Peyer's patch (tissue), 4 donors: ENCODE measurements around the gene MED6.

Experiments
- POLR2A ChIP-seq, 2 donors: fragments of 450-650 bp; IDR thresholded peaks; one replicate each; pipeline ENCODE4 v1.5.1; 2017; ENCODE audit warnings: antibody characterized with exemption in 2 of 2, mild to moderate bottlenecking in 2 of 2, moderate library complexity in 2 of 2
- TF ChIP-seq, protein P1 (sequence below), 6 experiments: fragments of 450-650 bp in 4 of 6; fragments of 200-600 bp in 2 of 6; sonication (generic) in 1 of 6; IDR thresholded peaks; one replicate each; pipeline ENCODE4 v1.5.1; 2017 to 2019; ENCODE audit warnings: antibody characterized with exemption in 6 of 6, mild to moderate bottlenecking in 3 of 6, moderate library complexity in 1 of 6

DNA sequence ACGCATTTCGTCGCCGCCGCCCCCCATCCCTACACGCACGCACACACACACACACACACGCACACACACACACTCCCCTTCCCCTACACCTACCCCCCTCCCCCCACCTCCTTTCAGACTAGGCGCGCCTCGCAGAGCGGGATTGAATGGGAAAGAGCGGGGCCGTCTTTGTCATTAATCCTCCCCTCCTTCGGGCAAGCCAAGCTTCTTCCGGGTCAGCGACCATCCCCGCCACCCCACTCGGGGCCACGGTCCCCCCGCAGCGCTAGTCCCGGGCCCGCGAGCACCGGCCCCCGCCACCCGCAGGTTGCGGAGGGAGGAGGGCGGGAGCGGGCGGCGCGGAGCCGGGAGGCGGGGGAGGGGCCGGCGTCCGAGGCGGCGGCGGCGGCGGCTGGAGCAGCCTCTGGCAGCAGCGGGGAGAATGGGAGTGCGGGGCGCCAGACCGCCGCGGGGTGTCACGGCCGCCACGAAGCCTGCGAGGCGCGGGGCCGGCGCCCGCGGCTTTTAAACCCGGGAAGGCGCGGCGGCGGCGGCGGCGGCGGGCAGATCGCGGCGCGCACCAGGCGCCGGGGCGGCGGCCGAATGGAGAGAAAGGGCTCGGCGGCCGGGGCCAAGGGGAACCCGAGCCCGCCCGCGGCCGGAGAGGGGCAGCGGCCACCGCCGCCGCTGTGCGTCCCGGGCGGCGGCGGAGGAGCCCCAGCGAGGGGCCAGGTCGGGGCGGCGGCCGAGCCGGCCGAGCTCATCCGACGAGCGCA is 41.3 kb upstream of the MED6 start, which contains the start of gene TTC9:
- TF ChIP-seq POLR2A (IDR thresholded peaks at IDR 0.05) = no peak
- TF ChIP-seq, protein P1, sequence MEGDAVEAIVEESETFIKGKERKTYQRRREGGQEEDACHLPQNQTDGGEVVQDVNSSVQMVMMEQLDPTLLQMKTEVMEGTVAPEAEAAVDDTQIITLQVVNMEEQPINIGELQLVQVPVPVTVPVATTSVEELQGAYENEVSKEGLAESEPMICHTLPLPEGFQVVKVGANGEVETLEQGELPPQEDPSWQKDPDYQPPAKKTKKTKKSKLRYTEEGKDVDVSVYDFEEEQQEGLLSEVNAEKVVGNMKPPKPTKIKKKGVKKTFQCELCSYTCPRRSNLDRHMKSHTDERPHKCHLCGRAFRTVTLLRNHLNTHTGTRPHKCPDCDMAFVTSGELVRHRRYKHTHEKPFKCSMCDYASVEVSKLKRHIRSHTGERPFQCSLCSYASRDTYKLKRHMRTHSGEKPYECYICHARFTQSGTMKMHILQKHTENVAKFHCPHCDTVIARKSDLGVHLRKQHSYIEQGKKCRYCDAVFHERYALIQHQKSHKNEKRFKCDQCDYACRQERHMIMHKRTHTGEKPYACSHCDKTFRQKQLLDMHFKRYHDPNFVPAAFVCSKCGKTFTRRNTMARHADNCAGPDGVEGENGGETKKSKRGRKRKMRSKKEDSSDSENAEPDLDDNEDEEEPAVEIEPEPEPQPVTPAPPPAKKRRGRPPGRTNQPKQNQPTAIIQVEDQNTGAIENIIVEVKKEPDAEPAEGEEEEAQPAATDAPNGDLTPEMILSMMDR (IDR thresholded peaks at IDR 0.05) = no peak
